ENCODE measurements around the gene TNFSF15.

Gene TNFSF15

GRCh38 chr9:114824110-114824509 lies 18.3 kb upstream of the TNFSF15 start:
- no peak for DNase-seq

- no peak for DNase-seq
Observed at GRCh38 chr9:114823441-114823840, 17.6 kb upstream of the TNFSF15 start.

GRCh38 chr9:114822708-114823107 lies 16.9 kb upstream of the TNFSF15 start:
- no peak for DNase-seq

- no peak for DNase-seq
Observed at GRCh38 chr9:114820776-114821501, 15.1 kb upstream of the TNFSF15 start.

GRCh38 chr9:114818178-114818577 lies 12.3 kb upstream of the TNFSF15 start:
- DNase-seq, result no peak

GRCh38 chr9:114813717-114814418 lies 8.0 kb upstream of the TNFSF15 start:
- DNase-seq, result no peak

GRCh38 chr9:114811966-114812636 lies 6.3 kb upstream of the TNFSF15 start:
- DNase-seq, result no peak

- peak; percentile 8 for DNase-seq
Observed at GRCh38 chr9:114811301-114811700, 5.5 kb upstream of the TNFSF15 start.

GRCh38 chr9:114810614-114811013 lies 4.8 kb upstream of the TNFSF15 start:
- DNase-seq, result no peak

GRCh38 chr9:114806526-114806900 lies 674 bp upstream of the TNFSF15 start:
- DNase-seq, result no peak

- DNase-seq, result peak; percentile 19
Observed at GRCh38 chr9:114804505-114804904, 1.3 kb downstream of the TNFSF15 start.

GRCh38 chr9:114803479-114804265 lies 2.2 kb downstream of the TNFSF15 start:
- DNase-seq, result no peak

GRCh38 chr9:114799925-114800324 lies 5.9 kb downstream of the TNFSF15 start:
- DNase-seq, result no peak

GRCh38 chr9:114799441-114799840 lies 6.4 kb downstream of the TNFSF15 start:
- peak; percentile 54 for DNase-seq

GRCh38 chr9:114798780-114799427 lies 6.9 kb downstream of the TNFSF15 start:
- peak; percentile 88 for DNase-seq

GRCh38 chr9:114798101-114798500 lies 7.7 kb downstream of the TNFSF15 start:
- no peak for DNase-seq

- DNase-seq, result no peak
Observed at GRCh38 chr9:114792396-114792795, 13.4 kb downstream of the TNFSF15 start.

GRCh38 chr9:114791736-114792135 lies 14.1 kb downstream of the TNFSF15 start:
- no peak for DNase-seq

GRCh38 chr9:114791312-114791711 lies 14.5 kb downstream of the TNFSF15 start:
- DNase-seq, result no peak

GRCh38 chr9:114790521-114790920 lies 15.3 kb downstream of the TNFSF15 start:
- no peak for DNase-seq

GRCh38 chr9:114789006-114789405 lies 16.8 kb downstream of the TNFSF15 start:
- DNase-seq, result no peak

- no peak for DNase-seq
Observed at GRCh38 chr9:114787781-114788498, 17.9 kb downstream of the TNFSF15 start.

Measured in DMS153 (cell line).